ENCODE measurements around the gene PLXNA3.

DNA sequence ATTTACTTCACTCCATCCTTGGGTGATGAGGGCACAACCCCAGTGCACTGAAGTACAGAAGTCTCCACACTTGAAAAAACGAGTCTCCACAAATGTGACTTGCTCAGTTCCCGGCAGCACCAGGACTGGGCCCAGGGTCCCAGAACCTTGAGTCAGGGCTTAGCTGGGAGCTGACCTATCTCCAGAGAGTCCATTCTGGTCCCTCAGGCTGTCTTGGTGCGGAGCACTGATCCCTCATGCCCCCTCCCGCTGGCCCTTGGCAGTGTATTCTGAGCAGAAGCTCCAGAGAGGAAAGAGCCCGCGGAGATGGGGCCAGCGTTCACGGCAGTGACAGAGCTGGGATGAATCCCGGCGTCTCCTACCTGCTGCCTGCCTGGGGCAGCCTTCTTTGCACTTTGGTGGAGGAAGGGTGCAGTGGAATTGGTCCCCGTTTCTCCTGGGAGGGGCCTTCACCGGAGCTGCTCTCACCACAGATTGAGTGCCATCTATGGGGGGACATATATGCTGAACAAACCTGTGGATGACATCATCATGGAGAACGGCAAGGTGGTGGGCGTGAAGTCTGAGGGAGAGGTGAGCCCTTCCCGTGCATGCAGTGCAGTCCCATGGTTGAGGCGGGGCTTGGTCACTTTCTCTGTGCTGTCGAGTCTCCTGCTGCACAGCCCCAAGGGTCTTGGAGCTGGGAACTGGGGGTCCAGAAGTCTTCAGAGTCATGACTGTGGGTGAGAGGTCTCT is 17.3 kb upstream of the PLXNA3 start:
- TF ChIP-seq, protein P1, sequence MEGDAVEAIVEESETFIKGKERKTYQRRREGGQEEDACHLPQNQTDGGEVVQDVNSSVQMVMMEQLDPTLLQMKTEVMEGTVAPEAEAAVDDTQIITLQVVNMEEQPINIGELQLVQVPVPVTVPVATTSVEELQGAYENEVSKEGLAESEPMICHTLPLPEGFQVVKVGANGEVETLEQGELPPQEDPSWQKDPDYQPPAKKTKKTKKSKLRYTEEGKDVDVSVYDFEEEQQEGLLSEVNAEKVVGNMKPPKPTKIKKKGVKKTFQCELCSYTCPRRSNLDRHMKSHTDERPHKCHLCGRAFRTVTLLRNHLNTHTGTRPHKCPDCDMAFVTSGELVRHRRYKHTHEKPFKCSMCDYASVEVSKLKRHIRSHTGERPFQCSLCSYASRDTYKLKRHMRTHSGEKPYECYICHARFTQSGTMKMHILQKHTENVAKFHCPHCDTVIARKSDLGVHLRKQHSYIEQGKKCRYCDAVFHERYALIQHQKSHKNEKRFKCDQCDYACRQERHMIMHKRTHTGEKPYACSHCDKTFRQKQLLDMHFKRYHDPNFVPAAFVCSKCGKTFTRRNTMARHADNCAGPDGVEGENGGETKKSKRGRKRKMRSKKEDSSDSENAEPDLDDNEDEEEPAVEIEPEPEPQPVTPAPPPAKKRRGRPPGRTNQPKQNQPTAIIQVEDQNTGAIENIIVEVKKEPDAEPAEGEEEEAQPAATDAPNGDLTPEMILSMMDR (IDR thresholded peaks at IDR 0.05) = no peak
- TF ChIP-seq POLR2A (IDR thresholded peaks at IDR 0.05) (no peak), EP300 (IDR thresholded peaks at IDR 0.05) (no peak)

Measured in suprapubic skin (tissue), 3 donors.